ENCODE results near the gene CST6.
A peak's percentile ranks its signal among the peaks of the same experiment; 100 is the strongest.

Gene CST6

DNA sequence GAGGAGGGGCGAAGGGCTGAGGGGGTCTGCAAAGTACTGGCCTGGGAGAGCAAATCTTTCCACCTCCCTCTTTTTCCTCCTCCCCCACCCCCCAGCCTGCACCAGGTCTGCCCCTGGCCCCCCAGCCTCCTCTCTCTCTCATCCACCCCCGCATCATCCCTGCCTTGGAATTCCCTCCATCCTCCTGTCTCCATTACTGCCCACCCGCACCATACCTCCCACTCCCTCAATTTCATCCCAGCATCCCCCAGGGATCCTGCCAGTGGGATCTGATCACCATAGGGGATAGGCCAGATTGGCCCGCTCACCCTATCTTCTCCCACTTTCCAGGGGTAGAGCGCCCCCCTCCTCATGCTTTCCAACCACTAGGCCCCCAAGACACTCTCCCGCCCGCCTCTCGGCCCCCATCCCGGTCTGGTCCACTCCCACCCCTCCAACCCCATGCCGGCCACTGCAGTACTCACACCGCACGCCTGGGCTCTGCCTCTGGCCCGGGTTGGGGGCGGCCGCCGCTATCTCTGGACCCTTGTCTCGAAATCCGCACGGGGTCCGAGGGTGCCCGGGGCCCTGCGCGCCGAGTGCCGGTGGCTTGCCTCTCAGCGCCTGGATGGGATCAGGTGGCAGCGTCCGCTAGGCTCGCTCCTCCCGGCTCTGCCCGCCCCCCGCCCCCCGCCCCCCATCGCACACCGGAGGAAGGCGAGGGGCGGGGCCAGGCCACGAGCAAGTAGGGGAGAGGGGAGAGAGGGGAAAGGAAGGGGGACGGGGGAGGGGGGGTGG, 36.9 kb downstream of the CST6 start, which contains the start of gene GAL3ST3:
Gene GAL3ST3 (minus strand): TSS at position 615 of the 777 bp plus-strand sequence. CDS start 3,746 bp downstream, outside the sequence.
- no peak for DNase-seq

DNA sequence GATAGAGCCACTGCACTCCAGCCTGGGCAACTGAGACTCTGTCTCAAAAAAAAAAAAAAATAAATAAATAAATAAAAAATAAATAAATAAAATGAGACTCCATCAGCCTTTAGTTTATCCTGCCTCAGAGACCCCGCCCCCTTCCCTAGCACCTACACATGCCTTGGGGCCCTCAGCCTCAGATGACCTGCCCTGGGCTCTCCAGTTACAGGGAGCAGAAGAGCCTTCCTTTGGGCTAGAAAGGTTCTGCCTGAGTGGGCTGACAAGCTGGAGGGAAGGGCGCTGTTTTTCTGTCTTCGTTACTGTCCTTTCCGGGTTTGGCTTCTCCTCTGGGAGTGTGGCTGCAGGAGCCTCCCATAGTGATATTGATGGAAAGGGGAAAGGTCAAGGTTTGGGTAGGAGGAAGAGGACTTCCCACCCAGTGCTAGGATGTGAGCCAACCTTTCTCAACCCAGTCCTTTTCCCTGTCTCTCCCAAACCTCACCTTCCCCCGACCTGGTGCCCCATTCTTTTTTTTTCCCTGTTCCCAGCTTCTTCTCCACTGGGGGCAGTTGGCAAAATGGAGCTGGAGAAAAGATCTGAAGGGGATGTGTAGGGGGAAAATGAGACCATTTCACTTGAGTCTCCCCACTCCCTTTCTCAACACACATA, 38.9 kb downstream of the CST6 start:
- DNase-seq = no peak

DNA sequence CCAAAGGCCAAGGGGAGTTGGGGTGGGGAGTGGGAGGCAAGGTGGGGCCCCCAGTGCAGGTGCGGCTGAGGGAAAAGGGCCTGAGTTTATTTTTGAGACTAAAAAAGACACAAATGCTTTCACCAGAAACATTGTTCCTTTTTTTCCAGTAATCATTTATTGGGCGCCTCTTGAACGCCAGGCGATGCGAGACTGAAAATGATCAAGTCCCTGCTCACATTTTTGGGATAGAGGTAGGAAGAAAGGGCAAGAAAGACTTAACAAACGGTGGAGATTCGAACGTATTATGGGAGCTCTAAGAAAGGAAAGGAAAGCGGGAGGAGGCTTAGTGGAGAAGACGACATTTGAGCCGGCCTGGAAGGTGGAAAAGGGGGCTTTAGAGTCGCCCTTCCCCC, 39.6 kb downstream of the CST6 start:
- no peak for DNase-seq

GRCh38 chr11:66051766-66052663, 40.2 kb downstream of the CST6 start, which contains the start of gene SF3B2:
Gene SF3B2, plus strand, starts transcription at chr11:66052364. Its CDS starts 21 bp downstream, at chr11:66052385.
- peak; percentile 99 for DNase-seq

DNA sequence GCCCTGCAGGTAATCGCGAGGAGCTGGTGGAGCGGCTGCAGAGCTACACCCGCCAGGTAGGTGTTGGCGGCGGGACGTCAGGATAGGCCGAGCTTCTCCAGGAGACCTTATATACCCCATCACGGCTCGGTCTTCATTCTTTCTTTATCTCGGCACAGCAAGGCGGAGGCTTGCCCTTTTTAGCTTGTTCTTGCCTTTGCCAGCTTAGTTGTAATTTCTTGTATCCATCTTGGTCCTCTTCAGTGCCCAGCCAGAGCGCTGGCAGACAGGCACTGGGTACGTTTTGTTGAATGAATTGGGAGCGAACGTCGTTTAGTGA, 40.8 kb downstream of the CST6 start:
- no peak for DNase-seq

GRCh38 chr11:66055021-66055420, 43.2 kb downstream of the CST6 start:
- DNase-seq = no peak

- no peak for DNase-seq
Observed at GRCh38 chr11:66056501-66056900, 44.7 kb downstream of the CST6 start.

- no peak for DNase-seq
Observed at GRCh38 chr11:66059966-66060680, 48.3 kb downstream of the CST6 start.

- DNase-seq = no peak
Observed at GRCh38 chr11:66061268-66061667, 49.5 kb downstream of the CST6 start.

DNA sequence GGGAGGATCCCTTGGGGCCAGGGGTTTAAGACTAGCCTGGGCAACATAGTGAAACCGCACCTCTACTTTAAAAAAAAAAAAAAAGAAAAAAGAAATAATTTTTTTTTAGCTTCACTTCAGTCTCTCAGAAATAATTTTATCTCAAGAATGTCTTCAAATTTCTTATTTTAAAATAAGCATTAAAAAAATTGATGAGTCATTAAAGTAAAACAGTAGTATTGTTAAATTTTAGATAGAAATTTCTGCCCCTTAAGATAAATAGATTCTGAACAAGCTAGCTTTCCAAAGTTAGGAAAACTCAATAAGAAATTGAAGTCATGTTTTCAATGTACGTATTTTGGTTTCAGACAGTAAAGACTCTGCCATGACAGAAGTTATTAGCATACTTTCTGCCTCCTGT, 50.6 kb downstream of the CST6 start:
- no peak for DNase-seq
